Spleen (tissue), 11 donors: ENCODE results near the gene DLGAP5. TPM values are rescaled to one million over a fixed set of nuclear protein-coding genes. Genes with fewer than 3 reads are reported as not detected.

Experiments used
- DNase-seq: peaks from one replicate; pipeline ENCODE4 v3.0.0-alpha.2; 2020
- H3K27ac ChIP-seq, 8 donors: fragments of 200-600 bp; sonication (generic) in 7 of 8; 1 replicate in 4 of 8; 2 replicates in 4 of 8; pipeline versions ENCODE4 v1.5.0 to v1.8.0; 2016 to 2021; ENCODE audit warnings: inconsistent platforms in 4 of 8, mild to moderate bottlenecking in 4 of 8, moderate library complexity in 1 of 8
- H3K27me3 ChIP-seq, 7 donors: fragments of 200-600 bp; sonication (generic) in 6 of 7; replicated peaks in 1 of 7; 1 replicate in 4 of 7; 2 replicates in 3 of 7; pipeline versions ENCODE4 v1.5.0 to v1.8.0; 2016 to 2021; ENCODE audit warnings: inconsistent platforms in 3 of 7, mild to moderate bottlenecking in 1 of 7
- H3K36me3 ChIP-seq, 6 donors: fragments of 200-600 bp; sonication (generic) in 5 of 6; 1 replicate in 4 of 6; 2 replicates in 2 of 6; pipeline versions ENCODE4 v1.5.0 to v1.8.0; 2016 to 2021; ENCODE audit warnings: inconsistent platforms in 2 of 6
- H3K4me1 ChIP-seq, 6 donors: fragments of 200-600 bp; sonication (generic) in 5 of 6; 1 replicate in 3 of 6; 2 replicates in 3 of 6; pipeline versions ENCODE4 v1.5.0 to v1.8.0; 2016 to 2021; ENCODE audit warnings: inconsistent platforms in 3 of 6
- H3K4me3 ChIP-seq, 8 donors: fragments of 200-600 bp; sonication (generic) in 7 of 8; 1 replicate in 4 of 8; 2 replicates in 4 of 8; pipeline versions ENCODE4 v1.5.0 to v1.8.0; 2016 to 2021; ENCODE audit warnings: inconsistent platforms in 4 of 8, mild to moderate bottlenecking in 4 of 8, moderate library complexity in 2 of 8
- H3K9me3 ChIP-seq, 8 donors: fragments of 200-600 bp; sonication (generic) in 7 of 8; 1 replicate in 4 of 8; 2 replicates in 4 of 8; pipeline versions ENCODE4 v1.5.0 to v1.8.0; 2016 to 2021; ENCODE audit warnings: inconsistent platforms in 4 of 8
- POLR2A ChIP-seq, 3 donors: fragments of 450-650 bp; IDR thresholded peaks; one replicate each; pipeline ENCODE4 v1.5.1; 2017; ENCODE audit warnings: antibody characterized with exemption in 3 of 3, mild to moderate bottlenecking in 1 of 3
- POLR2AphosphoS5 ChIP-seq, 3 donors: sonication (generic); formaldehyde crosslinking; IDR thresholded peaks; one replicate each; pipeline ENCODE4 v1.5.1; 2017; ENCODE audit warnings: antibody characterized with exemption in 3 of 3
- WGBS, 5 donors: extraction: QIAGEN DNeasy Blood & Tissue Kit in 3 of 5; methylation state at CpG; one replicate each; pipeline versions ENCODE4 v1.1.5 to v1.1.7; 2013 to 2018; 5-methylcytosine and 5-hydroxymethylcytosine counted together
- intact Hi-C: fragments of 100-400 bp; cut with DNase I; formaldehyde crosslinking; loops from one replicate; pipeline ENCODE4 v1.15.0; 2023; ENCODE audit warnings: low total_unique reads
- polyA plus RNA-seq, 3 donors: library from polyadenylated mRNA; stranded (reverse); fragments of 200-250 nt; gene quantifications; one replicate each; pipeline ENCODE4 v1.2.1, GENCODE V29; 2013
- total RNA-seq, 7 donors: library from RNA; depleted of rRNA in 3 of 7; stranded (reverse); fragments of >200 nt in 3 of 7; fragmentation: NEBNext Ultra II Directional in 4 of 7; extraction: Animal tissue kit (Norgen Biotek cat#: 25700) in 4 of 7; gene quantifications; one replicate each; pipeline versions ENCODE4 v1.1.0 to v1.2.1, GENCODE V29; 2016 to 2021
- TF ChIP-seq, protein P1 (sequence below), 11 experiments: fragments of 200-600 bp in 7 of 11; fragments of 450-650 bp in 4 of 11; sonication (generic) in 4 of 11; IDR thresholded peaks in 8 of 11; conservative IDR thresholded peaks in 3 of 11; 1 replicate in 7 of 11; 2 replicates in 4 of 11; pipeline versions ENCODE4 v1.4.0 to v1.8.0; 2016 to 2021; ENCODE audit warnings: antibody characterized with exemption in 11 of 11, inconsistent platforms in 4 of 11, mild to moderate bottlenecking in 1 of 11
- donor health status: healthy with polysubstance abuse.
- donor health status: DM: no; HTN: no; CAD: no; lungs with moderate emphysema.
- donor health status: DM: no; HTN: no; CAD: no.
- donor health status: Bipolar disorder and iron deficiency.
- donor health status: healthy.
- donor health status: DM: no; HTN: no; CAD: no.
- donor health status: DM: yes; HTN: yes; CAD: no.

Gene DLGAP5
- total and polyA plus RNA-seq, 10 donors = 0.50 to 8.1 (median 2.9) TPM

DNA sequence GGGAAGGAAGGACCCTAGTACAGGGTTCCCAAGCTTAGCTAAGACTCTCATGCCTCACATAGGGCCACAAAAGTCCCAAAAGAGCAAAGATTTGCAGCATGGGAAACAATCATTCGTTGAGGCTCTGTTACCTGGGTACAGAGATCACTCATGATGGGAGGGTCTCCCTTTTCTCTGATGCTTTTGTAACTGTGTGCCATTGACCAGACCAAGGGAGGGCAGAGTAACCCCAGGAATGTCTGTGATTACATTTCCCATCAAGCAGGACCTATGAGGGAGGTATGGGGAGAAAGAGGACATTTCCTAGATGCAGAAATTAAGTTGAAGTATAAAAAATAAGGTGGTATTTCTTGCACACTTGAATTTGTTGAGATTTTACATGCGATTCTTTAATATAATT lies 16.4 kb upstream of the DLGAP5 start:
- DNase-seq = no peak
- no peak overlapping the region for H3K4me3 ChIP-seq
- TF ChIP-seq, protein P1, sequence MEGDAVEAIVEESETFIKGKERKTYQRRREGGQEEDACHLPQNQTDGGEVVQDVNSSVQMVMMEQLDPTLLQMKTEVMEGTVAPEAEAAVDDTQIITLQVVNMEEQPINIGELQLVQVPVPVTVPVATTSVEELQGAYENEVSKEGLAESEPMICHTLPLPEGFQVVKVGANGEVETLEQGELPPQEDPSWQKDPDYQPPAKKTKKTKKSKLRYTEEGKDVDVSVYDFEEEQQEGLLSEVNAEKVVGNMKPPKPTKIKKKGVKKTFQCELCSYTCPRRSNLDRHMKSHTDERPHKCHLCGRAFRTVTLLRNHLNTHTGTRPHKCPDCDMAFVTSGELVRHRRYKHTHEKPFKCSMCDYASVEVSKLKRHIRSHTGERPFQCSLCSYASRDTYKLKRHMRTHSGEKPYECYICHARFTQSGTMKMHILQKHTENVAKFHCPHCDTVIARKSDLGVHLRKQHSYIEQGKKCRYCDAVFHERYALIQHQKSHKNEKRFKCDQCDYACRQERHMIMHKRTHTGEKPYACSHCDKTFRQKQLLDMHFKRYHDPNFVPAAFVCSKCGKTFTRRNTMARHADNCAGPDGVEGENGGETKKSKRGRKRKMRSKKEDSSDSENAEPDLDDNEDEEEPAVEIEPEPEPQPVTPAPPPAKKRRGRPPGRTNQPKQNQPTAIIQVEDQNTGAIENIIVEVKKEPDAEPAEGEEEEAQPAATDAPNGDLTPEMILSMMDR (IDR thresholded peaks at IDR 0.05 in 8 of 11, conservative IDR thresholded peaks at IDR 0.05 in 3 of 11) = no peak
- TF ChIP-seq POLR2A (IDR thresholded peaks at IDR 0.05) (no peak), POLR2AphosphoS5 (IDR thresholded peaks at IDR 0.05) (no peak)
- H3K4me1 ChIP-seq = peaks cover 0 to under 1% (median 0%) of the 10 kb centered on the region in 6 donors
- H3K36me3 ChIP-seq = no peaks in the 10 kb centered on the region
- H3K9me3 ChIP-seq = no peaks in the 10 kb centered on the region
- H3K27ac ChIP-seq = no peak overlapping the region
- no peaks in the 10 kb centered on the region for H3K27me3 ChIP-seq
- intact Hi-C loops = no loop called here
- 77 to 86% (median 78%) methylated on average over 2 of the region's 2 CpGs for WGBS, 5 donors

DNA sequence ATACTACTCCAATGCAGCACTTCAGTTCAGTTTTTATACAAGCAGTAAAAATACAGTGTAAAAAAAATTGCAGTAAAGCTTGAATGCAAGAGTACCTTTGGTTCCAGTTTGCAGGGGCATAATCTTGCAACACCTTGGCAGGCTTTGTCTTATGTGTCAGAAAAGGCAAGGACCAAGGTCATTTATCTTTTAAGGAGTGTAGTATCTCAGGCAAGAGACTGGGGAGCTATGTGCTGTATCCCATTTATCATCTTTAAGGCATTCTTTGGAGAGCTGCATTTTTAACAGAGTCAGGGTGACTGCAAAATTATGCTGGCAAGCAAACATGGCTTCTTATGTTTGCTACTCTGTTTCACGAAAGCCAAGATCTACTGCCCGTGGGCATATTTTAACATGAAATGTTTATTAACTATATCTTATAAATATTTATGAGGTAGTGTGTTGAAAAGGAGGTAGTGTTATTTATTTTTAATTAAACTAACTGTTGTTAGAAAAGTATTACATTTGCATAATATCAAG lies 14.8 kb upstream of the DLGAP5 start:
- H3K36me3 ChIP-seq = no peaks in the 10 kb centered on the region
- no peak for DNase-seq
- 70 to 79% (median 77%) methylated on average over 2 of the region's 2 CpGs for WGBS, 5 donors
- no peak overlapping the region for H3K27ac ChIP-seq
- H3K4me1 ChIP-seq = no peaks in the 10 kb centered on the region
- intact Hi-C loops = no loop called here
- no peak overlapping the region for H3K4me3 ChIP-seq
- H3K9me3 ChIP-seq = no peaks in the 10 kb centered on the region
- H3K27me3 ChIP-seq = no peaks in the 10 kb centered on the region
- TF ChIP-seq POLR2A (IDR thresholded peaks at IDR 0.05) = no peak
- no peak for TF ChIP-seq POLR2AphosphoS5 (IDR thresholded peaks at IDR 0.05)
- TF ChIP-seq, protein P1 (IDR thresholded peaks at IDR 0.05 in 8 of 11, conservative IDR thresholded peaks at IDR 0.05 in 3 of 11) = no peak

DNA sequence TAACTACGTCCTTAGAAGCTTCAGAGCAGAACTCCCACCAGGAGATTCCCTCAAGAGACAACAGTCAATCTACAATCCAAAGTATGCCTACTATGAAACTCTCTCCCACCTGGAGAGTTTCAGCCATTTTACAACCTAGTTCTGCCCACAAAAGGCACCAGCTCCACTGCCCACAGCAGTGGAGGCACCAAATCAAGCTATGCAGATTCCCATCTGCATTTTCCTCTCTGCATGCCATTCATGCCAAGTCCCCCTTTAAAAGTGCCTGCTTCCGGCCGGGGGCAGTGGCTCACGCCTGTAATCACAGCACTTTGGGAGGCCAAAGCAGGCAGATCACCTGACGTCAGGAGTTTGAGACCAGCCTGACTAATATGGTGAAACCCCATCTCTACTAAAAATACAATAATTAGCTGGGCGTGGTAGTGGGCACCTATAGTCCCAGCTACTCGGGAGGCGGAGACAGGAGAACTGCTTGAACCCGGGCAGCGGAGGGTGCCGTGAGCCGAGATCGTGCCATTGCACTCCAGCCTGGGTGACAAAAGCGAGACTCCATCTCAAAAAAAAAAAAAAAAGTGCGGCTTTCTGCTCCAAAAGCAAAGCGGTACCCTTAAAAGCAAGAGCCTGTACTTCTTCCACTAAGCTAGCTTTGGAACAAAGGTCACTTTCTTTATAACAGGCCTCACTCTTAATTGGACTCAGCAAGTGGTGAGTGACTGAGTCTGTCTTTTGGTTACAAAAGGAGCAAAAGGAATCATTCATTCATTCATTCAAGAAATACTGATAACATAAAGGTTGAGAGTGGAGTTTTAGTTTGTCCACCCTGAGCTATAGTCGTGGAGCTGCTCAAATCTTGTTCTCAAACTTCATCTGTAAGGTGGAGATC lies 10.1 kb upstream of the DLGAP5 start:
- H3K4me3 ChIP-seq = no peak overlapping the region
- H3K9me3 ChIP-seq = no peaks in the 10 kb centered on the region
- no peaks in the 10 kb centered on the region for H3K36me3 ChIP-seq
- H3K27me3 ChIP-seq = no peaks in the 10 kb centered on the region
- DNase-seq = no peak
- no peaks in the 10 kb centered on the region for H3K4me1 ChIP-seq
- intact Hi-C loops = no loop called here
- no peak for TF ChIP-seq POLR2AphosphoS5 (IDR thresholded peaks at IDR 0.05)
- TF ChIP-seq, protein P1 (IDR thresholded peaks at IDR 0.05 in 8 of 11, conservative IDR thresholded peaks at IDR 0.05 in 3 of 11) = no peak
- no peak for TF ChIP-seq POLR2A (IDR thresholded peaks at IDR 0.05)
- WGBS, 5 donors = 87 to 92% (median 91%) methylated on average over 17 of the region's 17 CpGs
- no peak overlapping the region for H3K27ac ChIP-seq

DNA sequence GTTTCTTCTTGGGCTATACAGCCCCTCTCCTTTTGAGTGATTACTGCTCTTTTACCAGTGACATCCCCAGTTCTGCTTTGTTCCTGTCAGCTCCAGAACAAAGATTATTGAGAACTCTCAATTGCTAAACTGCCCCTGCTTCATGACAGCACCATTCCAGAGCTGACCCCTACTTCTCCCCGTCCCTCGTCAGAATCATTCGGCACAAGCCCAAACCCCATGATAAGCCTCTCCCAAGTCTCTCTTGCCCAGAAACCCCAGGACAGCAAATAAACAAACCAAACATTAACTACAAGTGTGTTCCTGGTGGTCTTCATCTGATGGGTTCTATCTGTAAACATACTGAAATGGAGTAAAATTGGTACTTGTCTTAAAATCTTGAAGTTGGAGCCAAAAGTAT lies 9.3 kb upstream of the DLGAP5 start:
- intact Hi-C loops = no loop called here

More for the DNA sequence above, 9.3 kb upstream of the DLGAP5 start:
- no peaks in the 10 kb centered on the region for H3K4me1 ChIP-seq
- 80 to 97% (median 86%) methylated on average over 3 of the region's 3 CpGs for WGBS, 5 donors
- no peak for DNase-seq
- no peaks in the 10 kb centered on the region for H3K36me3 ChIP-seq
- H3K27me3 ChIP-seq = no peaks in the 10 kb centered on the region
- H3K27ac ChIP-seq = no peak overlapping the region
- TF ChIP-seq, protein P1 (IDR thresholded peaks at IDR 0.05 in 8 of 11, conservative IDR thresholded peaks at IDR 0.05 in 3 of 11) = no peak
- no peak for TF ChIP-seq POLR2AphosphoS5 (IDR thresholded peaks at IDR 0.05)
- no peak for TF ChIP-seq POLR2A (IDR thresholded peaks at IDR 0.05)
- no peaks in the 10 kb centered on the region for H3K9me3 ChIP-seq
- H3K4me3 ChIP-seq = no peak overlapping the region
